HFFc6 (cell line): ENCODE results near the gene ZNF140. TPM values are rescaled to one million over a fixed set of nuclear protein-coding genes. Genes with fewer than 3 reads are reported as not detected.
A peak's percentile ranks its signal among the peaks of the same experiment; 100 is the strongest.

Experiments used
- DNase-seq: peaks from one replicate; pipeline ENCODE4 v3.0.0-alpha.2; 2018
- H3K27ac Mint-ChIP-seq: 2 replicates; pipeline ENCODE4 v1.8.0; 2020; ENCODE audit warnings: mild to moderate bottlenecking, mixed read lengths
- H3K27me3 Mint-ChIP-seq: 2 replicates; pipeline ENCODE4 v1.8.0; 2021; ENCODE audit warnings: mild to moderate bottlenecking, moderate library complexity, mixed read lengths; ENCODE audit not compliant: insufficient read depth
- H3K36me3 Mint-ChIP-seq: 2 replicates; pipeline ENCODE4 v1.8.0; 2021; ENCODE audit warnings: low read depth, mixed read lengths
- H3K4me1 Mint-ChIP-seq: 2 replicates; pipeline ENCODE4 v1.8.0; 2020; ENCODE audit warnings: low read depth, mixed read lengths
- H3K4me3 Mint-ChIP-seq: 2 replicates; pipeline ENCODE4 v1.8.0; 2020; ENCODE audit warnings: mild to moderate bottlenecking, moderate library complexity, mixed read lengths
- H3K9me3 Mint-ChIP-seq: 2 replicates; pipeline ENCODE4 v1.8.0; 2020; ENCODE audit warnings: mild to moderate bottlenecking, mixed read lengths
- CTCF ChIP-seq: fragments of 200-600 bp; sonication (generic); IDR thresholded peaks from 2 replicates; pipeline ENCODE4 v1.5.0; 2021; ENCODE audit warnings: antibody characterized with exemption, mild to moderate bottlenecking
- total RNA-seq, 6 experiments: library from RNA; stranded (reverse); fragmentation: NEBNext Ultra II Directional; extraction: Animal tissue kit (Norgen Biotek cat#: 25700); gene quantifications; 2 replicates in 1 of 6; 3 replicates in 5 of 6; pipeline ENCODE4 v1.2.3, GENCODE V29; 2021

ZNF140 gene
- total RNA-seq, 6 experiments from 2014 or later, result 7.7 to 9.5 (median 7.9) TPM

- H3K9me3 Mint-ChIP-seq, result peaks cover 97% of the 10 kb centered on the region
- no peak for TF ChIP-seq CTCF
- H3K4me1 Mint-ChIP-seq, result no peaks in the 10 kb centered on the region
- no peak for DNase-seq
- no peak overlapping the region for H3K27ac Mint-ChIP-seq
- H3K36me3 Mint-ChIP-seq, result peaks cover 72% of the 10 kb centered on the region
- H3K27me3 Mint-ChIP-seq, result peaks cover 6% of the 10 kb centered on the region; the same call in 1 of the 2 replicates
- H3K4me3 Mint-ChIP-seq, result no peak overlapping the region
These were observed 22.3 kb upstream of the ZNF140 start for GRCh38 chr12:133058203-133059113.

- H3K36me3 Mint-ChIP-seq, result peaks cover 73% of the 10 kb centered on the region
- DNase-seq, result no peak
- no peaks in the 10 kb centered on the region for H3K4me1 Mint-ChIP-seq
- H3K27ac Mint-ChIP-seq, result no peak overlapping the region
- TF ChIP-seq CTCF, result no peak
- no peak overlapping the region for H3K4me3 Mint-ChIP-seq
- H3K9me3 Mint-ChIP-seq, result peaks cover 100% of the 10 kb centered on the region
- H3K27me3 Mint-ChIP-seq, result 0 out of 2 replicates have a peak, but pooled peaks cover 4% of the 10 kb centered on the region
These were observed 18.8 kb upstream of the ZNF140 start for GRCh38 chr12:133061954-133062353.

GRCh38 chr12:133063556-133063955 lies 17.2 kb upstream of the ZNF140 start:
- Mint-ChIP-seq H3K27me3 (0 out of 2 replicates have a peak, but pooled peaks cover 2% of the 10 kb centered on the region), H3K36me3 (peaks cover 58% of the 10 kb centered on the region), H3K9me3 (peaks cover 95% of the 10 kb centered on the region), H3K27ac (no peak overlapping the region), H3K4me1 (no peaks in the 10 kb centered on the region), H3K4me3 (no peak overlapping the region)
- DNase-seq, result no peak
- no peak for TF ChIP-seq CTCF

GRCh38 chr12:133073836-133074235 lies 6.9 kb upstream of the ZNF140 start:
- H3K4me1 Mint-ChIP-seq, result no peaks in the 10 kb centered on the region
- H3K9me3 Mint-ChIP-seq, result peaks cover 53% of the 10 kb centered on the region
- no peaks in the 10 kb centered on the region for H3K27me3 Mint-ChIP-seq
- no peak for TF ChIP-seq CTCF
- H3K36me3 Mint-ChIP-seq, result peaks cover 34% of the 10 kb centered on the region
- no peak overlapping the region for H3K27ac Mint-ChIP-seq
- no peak overlapping the region for H3K4me3 Mint-ChIP-seq
- DNase-seq, result no peak

- peaks cover 58% of the 10 kb centered on the region for H3K36me3 Mint-ChIP-seq
These were observed 726 bp upstream of the ZNF140 start for GRCh38 chr12:133080026-133080367.

More at GRCh38 chr12:133080026-133080367, 726 bp upstream of the ZNF140 start:
- Mint-ChIP-seq H3K27ac (no peak overlapping the region), H3K27me3 (no peaks in the 10 kb centered on the region), H3K9me3 (peaks cover 34% of the 10 kb centered on the region), H3K4me3 (no peak overlapping the region), H3K4me1 (no peaks in the 10 kb centered on the region)
- peak; percentile 97 for DNase-seq
- TF ChIP-seq CTCF, result no peak
